GM10248 (cell line): Measurements from ENCODE around the gene TRAPPC1.
A peak's percentile ranks its signal among the peaks of the same experiment; 100 is the strongest.

ENCODE experiments used
- CTCF ChIA-PET: fragments of 300-600 bp; sonication (Branson Sonifier 250); formaldehyde crosslinking; extraction: SDS; loops from one replicate; lab custom pipeline; 2021; ENCODE audit warnings: antibody characterized with exemption; lab: Yijun Ruan, JAX
- POLR2A ChIA-PET: fragments of 350-650 bp; sonication (Branson Sonifier 250); formaldehyde crosslinking; extraction: SDS; loops from one replicate; lab custom pipeline; 2020; ENCODE audit warnings: antibody characterized with exemption; lab: Yijun Ruan, JAX
- DNase-seq: peaks from one replicate; pipeline ENCODE4 v3.0.0; 2012; ENCODE audit errors: extremely low spot score
- TF ChIP-seq, protein P1 (sequence below): IDR thresholded peaks from 2 replicates; pipeline ENCODE4 v1.5.1; 2012; ENCODE audit warnings: mild to moderate bottlenecking, low read depth; ENCODE audit errors: extremely low read depth, missing control alignments, control extremely low read depth

The TRAPPC1 gene

DNA sequence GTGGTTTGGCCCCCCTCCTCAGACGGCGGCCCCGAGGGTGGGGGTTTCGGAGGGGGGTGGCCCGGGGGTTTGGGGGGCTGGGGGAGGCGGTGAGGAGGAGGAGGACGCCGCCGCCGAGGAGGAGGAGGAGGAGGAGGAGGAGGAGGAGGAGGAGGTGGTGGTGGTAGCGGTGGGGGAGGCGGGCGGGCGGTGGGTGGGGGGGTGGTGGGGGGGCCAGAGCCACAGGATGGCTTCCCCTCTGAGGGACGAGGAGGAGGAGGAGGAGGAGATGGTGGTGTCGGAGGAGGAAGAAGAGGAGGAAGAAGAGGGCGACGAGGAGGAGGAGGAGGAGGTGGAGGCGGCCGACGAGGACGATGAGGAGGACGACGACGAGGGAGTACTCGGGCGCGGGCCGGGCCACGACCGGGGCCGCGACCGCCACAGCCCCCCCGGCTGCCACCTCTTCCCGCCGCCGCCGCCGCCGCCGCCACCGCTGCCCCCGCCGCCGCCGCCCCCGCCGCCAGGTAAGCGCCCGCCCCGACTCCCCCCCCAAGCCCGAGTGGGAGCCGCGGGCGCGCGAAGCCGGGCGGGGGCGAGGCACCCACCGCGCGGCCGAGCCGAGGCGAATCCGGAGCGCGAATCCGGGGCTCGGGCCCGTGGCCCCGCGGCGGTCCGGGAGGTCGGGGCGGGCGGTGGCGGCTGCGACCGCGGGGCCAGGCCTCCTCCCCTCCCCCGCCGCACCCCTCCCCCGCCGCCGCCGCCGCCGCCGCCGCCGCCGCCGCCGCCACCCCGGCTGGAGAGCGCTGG lies 47.0 kb downstream of the TRAPPC1 start:
- ChIA-PET POLR2A (interaction anchor here (0.5 to 0.7 kb wide), 2 partner anchors 40 to 135 kb away, joined by 4 to 5 read pairs; no protein-coding TSS in a partner anchor), CTCF (interaction anchor here (1.2 kb wide), 1 partner anchor 52 kb away, joined by 3 read pairs; no protein-coding TSS in a partner anchor)
- TF ChIP-seq, protein P1, sequence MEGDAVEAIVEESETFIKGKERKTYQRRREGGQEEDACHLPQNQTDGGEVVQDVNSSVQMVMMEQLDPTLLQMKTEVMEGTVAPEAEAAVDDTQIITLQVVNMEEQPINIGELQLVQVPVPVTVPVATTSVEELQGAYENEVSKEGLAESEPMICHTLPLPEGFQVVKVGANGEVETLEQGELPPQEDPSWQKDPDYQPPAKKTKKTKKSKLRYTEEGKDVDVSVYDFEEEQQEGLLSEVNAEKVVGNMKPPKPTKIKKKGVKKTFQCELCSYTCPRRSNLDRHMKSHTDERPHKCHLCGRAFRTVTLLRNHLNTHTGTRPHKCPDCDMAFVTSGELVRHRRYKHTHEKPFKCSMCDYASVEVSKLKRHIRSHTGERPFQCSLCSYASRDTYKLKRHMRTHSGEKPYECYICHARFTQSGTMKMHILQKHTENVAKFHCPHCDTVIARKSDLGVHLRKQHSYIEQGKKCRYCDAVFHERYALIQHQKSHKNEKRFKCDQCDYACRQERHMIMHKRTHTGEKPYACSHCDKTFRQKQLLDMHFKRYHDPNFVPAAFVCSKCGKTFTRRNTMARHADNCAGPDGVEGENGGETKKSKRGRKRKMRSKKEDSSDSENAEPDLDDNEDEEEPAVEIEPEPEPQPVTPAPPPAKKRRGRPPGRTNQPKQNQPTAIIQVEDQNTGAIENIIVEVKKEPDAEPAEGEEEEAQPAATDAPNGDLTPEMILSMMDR, result no peak
- peak; percentile 25 for DNase-seq

DNA sequence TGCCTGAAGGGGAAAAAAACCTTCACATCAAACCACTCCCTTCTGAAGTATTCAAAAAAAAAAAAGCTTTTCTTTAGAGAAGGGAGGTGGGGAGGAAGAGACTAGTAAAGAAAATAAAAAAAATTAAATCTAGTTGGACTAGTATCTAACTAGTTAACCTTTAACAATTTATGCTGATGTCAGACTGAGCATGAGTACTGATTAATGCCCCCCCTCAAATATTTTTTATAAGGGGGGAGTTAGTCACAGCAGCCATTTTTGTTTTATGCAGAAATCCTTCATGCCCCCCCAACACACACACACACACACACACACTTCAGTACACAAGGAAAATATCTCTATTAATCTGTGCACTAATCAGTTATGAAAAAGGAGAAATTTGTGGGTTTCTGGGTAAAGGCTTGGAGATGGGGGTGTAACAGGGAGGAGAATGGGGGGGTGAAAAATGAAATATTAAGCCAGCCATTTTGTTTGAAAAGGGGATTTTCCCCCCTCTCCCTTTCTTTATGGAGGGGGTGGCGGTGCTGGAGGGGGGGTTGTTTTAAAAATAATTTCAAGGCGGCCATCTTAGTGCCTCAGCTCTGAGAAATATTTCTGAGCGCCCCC lies 47.9 kb downstream of the TRAPPC1 start:
- CTCF ChIA-PET, result interaction anchor here (1.3 kb wide), 1 partner anchor 11 kb away, joined by 4 read pairs; no protein-coding TSS in a partner anchor

DNA sequence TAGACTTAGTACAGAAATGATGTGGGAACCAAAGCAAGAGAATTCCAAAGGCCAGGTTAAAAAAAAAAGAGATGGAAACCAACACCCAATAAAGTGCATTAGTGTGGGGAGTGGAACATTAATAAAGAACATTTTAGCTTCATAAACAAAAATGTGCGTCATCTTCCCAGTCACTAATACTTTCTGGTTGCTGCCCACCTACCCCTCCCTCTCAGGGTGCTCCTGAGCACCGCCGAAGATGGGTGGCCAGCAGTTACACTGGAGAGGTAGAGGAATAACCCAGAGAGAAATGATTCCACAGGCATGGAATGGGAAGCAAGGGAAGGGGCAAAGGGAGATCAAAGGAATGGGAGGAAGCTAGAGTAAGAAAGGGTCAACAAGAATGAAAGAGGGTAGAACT lies 49.1 kb downstream of the TRAPPC1 start:
- TF ChIP-seq, protein P1, result no peak
- POLR2A ChIA-PET, result no interaction called here
- no peak for DNase-seq
- CTCF ChIA-PET, result interaction anchor here (0.7 to 1.3 kb wide), 5 partner anchors 12 to 139 kb away, joined by 3 to 4 read pairs (median 3); no protein-coding TSS in a partner anchor

More for the DNA sequence above, 47.9 kb downstream of the TRAPPC1 start:
- TF ChIP-seq, protein P1, result no peak
- peak; percentile 55 for DNase-seq
- POLR2A ChIA-PET, result interaction anchor here (0.7 kb wide), 1 partner anchor 39 kb away, joined by 4 read pairs; no protein-coding TSS in a partner anchor

DNA sequence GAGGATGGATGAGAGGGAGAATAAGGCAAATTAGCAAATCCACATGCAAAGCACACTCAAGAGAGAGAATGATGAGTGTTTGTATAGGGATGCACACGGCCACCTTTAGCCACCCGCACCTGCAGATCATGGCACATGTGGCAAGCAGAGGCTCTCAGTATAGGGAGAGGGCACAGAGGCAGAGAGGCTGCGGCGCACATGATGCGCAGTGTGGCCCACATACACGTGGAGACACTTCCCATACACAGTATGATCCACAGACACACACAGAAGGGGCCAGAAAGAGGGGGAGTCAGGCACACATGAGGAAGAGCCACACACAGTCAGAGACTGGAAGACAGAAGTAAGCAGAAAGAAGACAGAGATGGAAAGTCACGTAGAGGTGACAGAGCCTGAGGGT lies 49.7 kb downstream of the TRAPPC1 start:
- DNase-seq, result no peak
- POLR2A ChIA-PET, result no interaction called here
- TF ChIP-seq, protein P1, result no peak
- CTCF ChIA-PET, result no interaction called here

DNA sequence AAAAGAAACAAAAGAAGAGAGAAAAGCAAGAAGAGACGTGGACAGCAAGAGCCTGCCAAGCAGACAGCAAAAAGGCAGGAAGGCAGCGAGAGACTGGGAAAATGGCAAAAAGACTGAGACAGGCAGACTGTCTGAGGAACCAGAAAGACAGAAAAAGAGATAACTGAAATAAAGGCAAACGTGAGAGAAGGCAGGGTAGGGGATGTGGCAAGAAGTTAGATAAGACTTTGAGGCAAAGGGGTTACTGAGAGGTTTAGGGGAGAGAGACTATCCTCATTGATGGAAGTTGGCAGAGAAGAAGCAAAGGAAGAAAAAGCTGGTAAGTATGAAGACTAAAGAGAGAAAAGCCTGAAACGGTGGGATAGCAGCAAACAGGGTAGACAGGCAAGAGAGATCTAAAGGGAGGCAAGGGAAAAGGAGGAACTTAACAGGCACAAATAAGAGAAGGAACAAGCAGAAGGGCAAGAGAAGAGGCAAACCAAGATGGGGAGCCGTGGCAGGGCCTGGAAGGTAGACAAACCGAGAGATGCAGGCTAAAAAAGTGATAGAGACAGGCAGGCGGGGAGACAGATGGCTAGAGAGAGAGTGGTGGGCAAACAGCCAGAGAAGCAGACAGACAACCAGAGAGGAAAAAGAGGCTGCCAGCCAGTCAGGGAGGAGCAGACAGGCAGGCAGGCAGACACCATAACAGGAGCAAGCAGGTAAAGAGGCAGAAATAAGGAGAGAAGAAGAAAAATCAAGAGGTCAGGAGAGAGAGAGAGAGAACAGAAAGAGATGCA lies 50.3 kb downstream of the TRAPPC1 start:
- TF ChIP-seq, protein P1, result no peak
- ChIA-PET POLR2A (no interaction called here), CTCF (no interaction called here)
- DNase-seq, result no peak
